Left lung (tissue), 10 donors: ENCODE measurements around the gene ZNF416. TPM values are rescaled to one million over a fixed set of nuclear protein-coding genes. Genes with fewer than 3 reads are reported as not detected.

Source experiments
- ATAC-seq: fragments of 200-7000 bp; cut with Tn5 transposase; one replicate; pipeline ENCODE4 v1.9.1; 2020; ENCODE audit warnings: moderate library complexity
- DNase-seq, 4 donors: peaks; one replicate each; pipeline ENCODE4 v3.0.0-alpha.2; 2013 to 2020
- H3K27ac ChIP-seq, 2 donors: fragments of 200-600 bp; sonication (generic) in 1 of 2; one replicate each; pipeline versions ENCODE4 v1.5.0 to v1.8.0; 2020 to 2021
- H3K27me3 ChIP-seq, 2 donors: fragments of 200-600 bp; sonication (generic) in 1 of 2; one replicate each; pipeline versions ENCODE4 v1.5.0 to v1.8.0; 2020 to 2021
- H3K36me3 ChIP-seq, 2 donors: fragments of 200-600 bp; sonication (generic) in 1 of 2; one replicate each; pipeline versions ENCODE4 v1.5.0 to v1.8.0; 2020 to 2021
- H3K4me1 ChIP-seq, 2 donors: fragments of 200-600 bp; one replicate each; pipeline ENCODE4 v1.8.0; 2021
- H3K4me3 ChIP-seq, 2 donors: fragments of 200-600 bp; sonication (generic) in 1 of 2; one replicate each; pipeline versions ENCODE4 v1.5.0 to v1.8.0; 2020 to 2021; ENCODE audit warnings: mild to moderate bottlenecking in 1 of 2
- H3K9me3 ChIP-seq, 2 donors: fragments of 200-600 bp; sonication (generic) in 1 of 2; one replicate each; pipeline versions ENCODE4 v1.5.0 to v1.8.0; 2020 to 2021
- intact Hi-C, 2 donors: fragments of 100-400 bp; cut with DNase I; formaldehyde crosslinking; loops; one replicate each; pipeline versions ENCODE4 v1.11.2 to v1.14.2; 2022
- polyA plus RNA-seq, 6 donors: library from polyadenylated mRNA; unstranded; fragments of 120-200 nt; gene quantifications; one replicate each; pipeline ENCODE4 v1.2.1, GENCODE V29; 2013; ENCODE audit not compliant: insufficient read length in 6 of 6
- total RNA-seq, 2 donors: library from RNA; stranded (reverse); fragmentation: NEBNext Ultra II Directional; extraction: Animal tissue kit (Norgen Biotek cat#: 25700); gene quantifications; one replicate each; pipeline ENCODE4 v1.2.1, GENCODE V29; 2021
- TF ChIP-seq, protein P1 (sequence below), 2 donors: fragments of 200-600 bp; sonication (generic) in 1 of 2; IDR thresholded peaks; one replicate each; pipeline versions ENCODE4 v1.5.0 to v1.8.0; 2021; ENCODE audit warnings: antibody characterized with exemption in 2 of 2
- donor health status: DM: no; HTN: yes; CAD: no.
- donor health status: DM: no; HTN: no; CAD: no.

The ZNF416 gene
- total and polyA plus RNA-seq, 8 donors, result 4.5 to 9.4 (median 7.4) TPM

DNA sequence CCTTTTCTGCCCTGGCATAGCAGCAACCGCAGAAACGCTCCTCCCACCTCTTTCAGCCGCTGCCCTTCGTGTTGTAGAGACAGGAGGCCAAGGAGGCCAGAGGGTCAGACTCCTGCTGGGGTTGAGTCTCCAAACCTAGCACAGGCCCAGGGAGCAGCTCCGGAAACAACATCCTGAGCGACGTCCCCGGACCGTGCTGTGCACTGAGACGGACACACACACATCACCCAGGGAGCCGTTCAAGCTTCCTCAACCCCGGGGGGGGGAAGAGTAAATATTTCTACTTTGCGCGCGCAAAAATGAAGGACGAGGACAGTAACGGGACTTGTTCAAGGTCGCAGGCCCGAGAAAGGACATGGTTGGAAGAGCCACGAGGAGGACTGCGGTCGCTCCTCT is 19.7 kb downstream of the ZNF416 start:
- peak in 2 of 4 donors; percentile 9 to 39 for DNase-seq
- no peaks in the 10 kb centered on the region for H3K27me3 ChIP-seq
- H3K9me3 ChIP-seq, result peaks cover 0 to 64% of the 10 kb centered on the region in 2 donors
- peak overlapping the region; percentile 93 for H3K4me3 ChIP-seq
- peak; percentile 73 for ATAC-seq
- H3K4me1 ChIP-seq, result peaks cover 7 to 12% of the 10 kb centered on the region in 2 donors
- H3K36me3 ChIP-seq, result peaks cover 0 to 24% of the 10 kb centered on the region in 2 donors
- peak overlapping the region in 1 of 2 donors; percentile 60 for H3K27ac ChIP-seq
- TF ChIP-seq, protein P1, sequence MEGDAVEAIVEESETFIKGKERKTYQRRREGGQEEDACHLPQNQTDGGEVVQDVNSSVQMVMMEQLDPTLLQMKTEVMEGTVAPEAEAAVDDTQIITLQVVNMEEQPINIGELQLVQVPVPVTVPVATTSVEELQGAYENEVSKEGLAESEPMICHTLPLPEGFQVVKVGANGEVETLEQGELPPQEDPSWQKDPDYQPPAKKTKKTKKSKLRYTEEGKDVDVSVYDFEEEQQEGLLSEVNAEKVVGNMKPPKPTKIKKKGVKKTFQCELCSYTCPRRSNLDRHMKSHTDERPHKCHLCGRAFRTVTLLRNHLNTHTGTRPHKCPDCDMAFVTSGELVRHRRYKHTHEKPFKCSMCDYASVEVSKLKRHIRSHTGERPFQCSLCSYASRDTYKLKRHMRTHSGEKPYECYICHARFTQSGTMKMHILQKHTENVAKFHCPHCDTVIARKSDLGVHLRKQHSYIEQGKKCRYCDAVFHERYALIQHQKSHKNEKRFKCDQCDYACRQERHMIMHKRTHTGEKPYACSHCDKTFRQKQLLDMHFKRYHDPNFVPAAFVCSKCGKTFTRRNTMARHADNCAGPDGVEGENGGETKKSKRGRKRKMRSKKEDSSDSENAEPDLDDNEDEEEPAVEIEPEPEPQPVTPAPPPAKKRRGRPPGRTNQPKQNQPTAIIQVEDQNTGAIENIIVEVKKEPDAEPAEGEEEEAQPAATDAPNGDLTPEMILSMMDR (IDR thresholded peaks at IDR 0.05), result no peak
- intact Hi-C loops, result no loop called here

DNA sequence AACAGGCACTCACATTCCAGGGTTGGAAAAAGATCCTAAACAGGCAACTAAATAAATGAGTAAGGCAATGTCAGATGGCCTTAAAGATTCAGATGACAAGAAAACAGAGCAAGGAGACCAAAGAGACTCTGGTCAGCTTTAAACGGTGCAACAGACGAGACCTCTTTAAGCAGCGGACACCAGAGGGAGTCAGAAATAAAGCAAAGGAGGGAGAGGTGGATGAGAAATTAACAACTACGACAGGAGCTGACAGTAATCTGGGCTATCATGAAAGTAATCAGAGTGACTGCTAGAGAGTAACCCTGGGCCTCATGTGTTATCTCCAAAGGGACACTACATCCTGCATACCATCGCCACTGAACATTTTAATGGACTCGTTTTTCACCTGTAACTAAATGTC is 20.2 kb downstream of the ZNF416 start:
- peaks cover 7 to 12% of the 10 kb centered on the region in 2 donors for H3K4me1 ChIP-seq
- H3K9me3 ChIP-seq, result peaks cover 0 to 64% of the 10 kb centered on the region in 2 donors
- intact Hi-C loops, result no loop called here
- ATAC-seq (no peak), DNase-seq (no peak)
- TF ChIP-seq, protein P1 (IDR thresholded peaks at IDR 0.05), result no peak
- peak overlapping the region; percentile 93 for H3K4me3 ChIP-seq
- H3K36me3 ChIP-seq, result peaks cover 0 to 29% of the 10 kb centered on the region in 2 donors
- no peaks in the 10 kb centered on the region for H3K27me3 ChIP-seq
- H3K27ac ChIP-seq, result no peak overlapping the region

DNA sequence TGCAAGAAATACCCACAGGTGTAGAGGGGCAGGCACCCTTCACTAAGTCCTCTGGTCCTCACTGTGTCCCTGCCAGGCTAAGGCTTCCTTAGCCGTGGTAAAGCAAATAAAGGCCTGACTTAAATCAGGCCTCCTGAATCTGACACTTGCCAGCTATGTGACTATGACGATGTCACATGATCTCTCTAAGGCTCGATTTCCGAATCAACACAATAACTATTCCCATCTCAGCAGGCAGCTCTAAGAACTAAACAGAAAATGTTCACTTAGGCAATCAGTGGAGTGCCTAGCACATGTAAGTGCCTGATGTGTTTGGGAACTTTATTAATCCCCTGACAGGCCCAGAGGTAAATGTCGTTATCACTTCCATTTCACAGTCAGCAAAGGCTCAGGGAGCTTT is 21.1 kb downstream of the ZNF416 start:
- TF ChIP-seq, protein P1 (IDR thresholded peaks at IDR 0.05), result no peak
- ATAC-seq, result no peak
- intact Hi-C loops, result no loop called here

DNA sequence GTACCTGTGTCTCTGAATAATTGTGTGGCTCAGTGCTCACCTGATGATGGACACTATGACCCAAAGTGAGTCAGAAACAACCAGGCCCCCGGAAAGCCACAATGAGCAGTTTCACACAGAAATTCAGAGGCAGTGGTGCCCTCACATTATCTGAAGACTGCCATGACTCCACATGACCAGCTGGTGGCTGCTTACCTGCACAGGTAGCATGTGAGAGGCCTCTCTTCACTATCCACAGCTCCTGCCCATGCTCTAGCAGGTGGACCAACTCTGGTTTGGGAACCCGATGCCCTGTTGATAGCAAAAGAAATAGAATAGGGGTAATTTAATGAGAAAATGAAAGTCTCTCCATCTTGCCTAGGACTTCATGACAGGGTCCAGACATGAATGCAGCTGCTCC is 26.3 kb downstream of the ZNF416 start:
- TF ChIP-seq, protein P1 (IDR thresholded peaks at IDR 0.05), result no peak
- Histone ChIP-seq H3K4me3 (no peak overlapping the region), H3K9me3 (peaks cover 1 to 92% of the 10 kb centered on the region in 2 donors), H3K4me1 (no peaks in the 10 kb centered on the region), H3K27ac (no peak overlapping the region), H3K27me3 (no peaks in the 10 kb centered on the region), H3K36me3 (peaks cover under 1 to 90% of the 10 kb centered on the region in 2 donors)
- ATAC-seq (no peak), DNase-seq (no peak)
- intact Hi-C loops, result no loop called here

More for the DNA sequence above, 21.1 kb downstream of the ZNF416 start:
- H3K9me3 ChIP-seq, result peaks cover 0 to 64% of the 10 kb centered on the region in 2 donors
- H3K36me3 ChIP-seq, result peaks cover 0 to 38% of the 10 kb centered on the region in 2 donors
- DNase-seq, result no peak
- peaks cover 7 to 12% of the 10 kb centered on the region in 2 donors for H3K4me1 ChIP-seq
- no peak overlapping the region for H3K27ac ChIP-seq
- H3K4me3 ChIP-seq, result no peak overlapping the region
- no peaks in the 10 kb centered on the region for H3K27me3 ChIP-seq

DNA sequence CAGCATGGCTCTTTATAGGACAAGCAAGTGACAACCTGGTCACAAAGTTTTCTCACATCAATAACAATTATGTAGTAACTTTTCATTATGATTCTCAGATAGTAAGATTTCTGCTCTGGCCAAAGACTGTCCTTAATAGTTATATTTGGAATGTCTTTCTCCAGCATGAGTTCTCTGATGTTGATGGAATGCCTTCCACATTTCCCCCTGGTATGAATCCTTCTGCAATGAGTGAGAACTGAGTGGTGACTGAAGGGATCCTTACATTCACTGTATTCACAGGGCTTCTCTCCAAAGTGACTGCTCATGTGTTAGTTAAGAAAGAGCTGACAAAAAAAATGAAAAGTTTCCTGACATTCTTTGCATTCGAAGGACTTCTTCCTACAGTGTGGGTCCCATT is 32.2 kb downstream of the ZNF416 start:
- Histone ChIP-seq H3K4me3 (no peak overlapping the region), H3K27ac (no peak overlapping the region), H3K9me3 (peaks cover 16 to 100% of the 10 kb centered on the region in 2 donors), H3K27me3 (no peaks in the 10 kb centered on the region), H3K36me3 (peaks cover 10 to 100% of the 10 kb centered on the region in 2 donors), H3K4me1 (no peaks in the 10 kb centered on the region)
- DNase-seq, result no peak
- no peak for ATAC-seq
- TF ChIP-seq, protein P1 (IDR thresholded peaks at IDR 0.05), result no peak
- intact Hi-C loops, result no loop called here
